Stomach (tissue), 4 donors: Measurements from ENCODE around the gene TMEM164.

Experiments
- POLR2AphosphoS5 ChIP-seq, 3 donors: sonication (generic); formaldehyde crosslinking; IDR thresholded peaks; one replicate each; pipeline ENCODE4 v1.6.1; 2016; ENCODE audit warnings: antibody characterized with exemption in 3 of 3
- TF ChIP-seq, protein P1 (sequence below), 7 experiments: fragments of 450-650 bp in 4 of 7; fragments of 200-600 bp in 3 of 7; sonication (generic) in 3 of 7; IDR thresholded peaks; one replicate each; pipeline ENCODE4 v1.5.1; 2016 to 2019; ENCODE audit warnings: antibody characterized with exemption in 7 of 7, control low read depth in 2 of 7, mild to moderate bottlenecking in 1 of 7

DNA sequence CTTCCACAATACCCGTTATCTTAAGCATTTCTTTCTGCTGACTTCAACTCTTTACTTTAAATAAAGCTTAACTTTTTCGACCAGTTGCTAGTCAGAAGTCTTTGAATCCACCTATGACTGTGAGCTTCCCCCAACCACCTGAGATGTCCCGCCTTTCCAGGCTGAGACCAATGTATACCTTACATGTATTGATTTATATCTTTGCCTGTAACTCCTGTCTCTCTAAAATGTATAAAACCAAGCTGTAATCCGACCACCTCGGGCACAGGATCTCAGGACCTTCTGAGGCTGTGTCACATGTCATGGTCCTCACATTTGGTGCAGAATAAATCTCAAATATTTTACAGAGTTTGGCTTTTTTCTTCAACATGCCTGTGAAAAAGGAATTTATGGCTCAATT, 2.9 kb upstream of the TMEM164 start:
- no peak for TF ChIP-seq POLR2AphosphoS5 (IDR thresholded peaks at IDR 0.05)
- TF ChIP-seq, protein P1, sequence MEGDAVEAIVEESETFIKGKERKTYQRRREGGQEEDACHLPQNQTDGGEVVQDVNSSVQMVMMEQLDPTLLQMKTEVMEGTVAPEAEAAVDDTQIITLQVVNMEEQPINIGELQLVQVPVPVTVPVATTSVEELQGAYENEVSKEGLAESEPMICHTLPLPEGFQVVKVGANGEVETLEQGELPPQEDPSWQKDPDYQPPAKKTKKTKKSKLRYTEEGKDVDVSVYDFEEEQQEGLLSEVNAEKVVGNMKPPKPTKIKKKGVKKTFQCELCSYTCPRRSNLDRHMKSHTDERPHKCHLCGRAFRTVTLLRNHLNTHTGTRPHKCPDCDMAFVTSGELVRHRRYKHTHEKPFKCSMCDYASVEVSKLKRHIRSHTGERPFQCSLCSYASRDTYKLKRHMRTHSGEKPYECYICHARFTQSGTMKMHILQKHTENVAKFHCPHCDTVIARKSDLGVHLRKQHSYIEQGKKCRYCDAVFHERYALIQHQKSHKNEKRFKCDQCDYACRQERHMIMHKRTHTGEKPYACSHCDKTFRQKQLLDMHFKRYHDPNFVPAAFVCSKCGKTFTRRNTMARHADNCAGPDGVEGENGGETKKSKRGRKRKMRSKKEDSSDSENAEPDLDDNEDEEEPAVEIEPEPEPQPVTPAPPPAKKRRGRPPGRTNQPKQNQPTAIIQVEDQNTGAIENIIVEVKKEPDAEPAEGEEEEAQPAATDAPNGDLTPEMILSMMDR (IDR thresholded peaks at IDR 0.05) = no peak
